CD4-positive, CD25-positive, alpha-beta regulatory T cell (primary cell): ENCODE measurements around the gene NACC2. TPM values are rescaled to one million over a fixed set of nuclear protein-coding genes. Genes with fewer than 3 reads are reported as not detected.
A peak's percentile ranks its signal among the peaks of the same experiment; 100 is the strongest.

Experiments
- ATAC-seq, 2 donors: fragments of 150-1000 bp; cut with Tn5 transposase; one replicate each; pipeline ENCODE4 v1.10.0; 2021; ENCODE audit warnings: low read depth in 2 of 2, moderate number of reproducible peaks in 2 of 2, moderate library complexity in 1 of 2
- DNase-seq, 3 donors: peaks; one replicate each; pipeline versions ENCODE4 v3.0.0 to v3.0.0-alpha.2; 2012 to 2022; ENCODE audit warnings: mixed read lengths in 1 of 3
- H3K27ac ChIP-seq: one replicate; pipeline ENCODE4 v1.7.0; 2013; ENCODE audit warnings: mild to moderate bottlenecking, low read length; ENCODE audit not compliant: insufficient read depth, poor library complexity, severe bottlenecking
- H3K27me3 ChIP-seq: one replicate; pipeline ENCODE4 v1.7.0; 2013; ENCODE audit warnings: low read length; ENCODE audit not compliant: control insufficient read depth, insufficient read depth
- H3K36me3 ChIP-seq: one replicate; pipeline ENCODE4 v1.7.0; 2013; ENCODE audit warnings: mild to moderate bottlenecking, low read length, moderate library complexity; ENCODE audit not compliant: control insufficient read depth, insufficient read depth
- H3K4me1 ChIP-seq: 2 replicates; pipeline ENCODE4 v1.7.0; 2013; ENCODE audit warnings: mild to moderate bottlenecking, low read length; ENCODE audit not compliant: insufficient read depth, control insufficient read depth, poor library complexity, severe bottlenecking
- H3K4me3 ChIP-seq: one replicate; pipeline ENCODE4 v1.7.0; 2013; ENCODE audit warnings: low read depth, mild to moderate bottlenecking, low read length, moderate library complexity
- H3K9me3 ChIP-seq, 2 experiments: 1 replicate in 1 of 2; 2 replicates in 1 of 2; pipeline ENCODE4 v1.7.0; 2013; ENCODE audit warnings: low read length in 2 of 2, mild to moderate bottlenecking in 1 of 2, moderate library complexity in 1 of 2; ENCODE audit not compliant: control insufficient read depth in 2 of 2
- H3K27ac Mint-ChIP-seq, 3 donors: one replicate each; pipeline ENCODE4 v1.8.0; 2020 to 2022; ENCODE audit warnings: mild to moderate bottlenecking in 3 of 3, mixed read lengths in 3 of 3, moderate library complexity in 2 of 3
- H3K27me3 Mint-ChIP-seq: one replicate; pipeline ENCODE4 v1.8.0; 2022; ENCODE audit warnings: mild to moderate bottlenecking, mixed read lengths
- H3K36me3 Mint-ChIP-seq: one replicate; pipeline ENCODE4 v1.8.0; 2020; ENCODE audit warnings: mixed read lengths
- H3K4me1 Mint-ChIP-seq, 4 donors: one replicate each; pipeline ENCODE4 v1.8.0; 2020 to 2022; ENCODE audit warnings: mixed read lengths in 4 of 4, mild to moderate bottlenecking in 1 of 4
- H3K4me3 Mint-ChIP-seq, 4 donors: one replicate each; pipeline ENCODE4 v1.8.0; 2020 to 2022; ENCODE audit warnings: mild to moderate bottlenecking in 4 of 4, mixed read lengths in 4 of 4, moderate library complexity in 3 of 4
- H3K9me3 Mint-ChIP-seq, 7 donors: one replicate each; pipeline ENCODE4 v1.8.0; 2020 to 2022; ENCODE audit warnings: mixed read lengths in 7 of 7, mild to moderate bottlenecking in 3 of 7, moderate library complexity in 2 of 7
- polyA plus RNA-seq, 4 donors: library from polyadenylated mRNA; unstranded; fragments of 300-500 nt; fragmentation: Illumina TruSeq; gene quantifications; one replicate each; pipeline ENCODE4 v1.2.3, GENCODE V29; 2021
- total RNA-seq: library from RNA; stranded (reverse); gene quantifications from one replicate; pipeline ENCODE4 v1.2.3, GENCODE V29; 2022

The NACC2 gene
- total and polyA plus RNA-seq, 5 donors from 2014 or later = 0.76 to 4.8 (median 1.0) TPM

DNA sequence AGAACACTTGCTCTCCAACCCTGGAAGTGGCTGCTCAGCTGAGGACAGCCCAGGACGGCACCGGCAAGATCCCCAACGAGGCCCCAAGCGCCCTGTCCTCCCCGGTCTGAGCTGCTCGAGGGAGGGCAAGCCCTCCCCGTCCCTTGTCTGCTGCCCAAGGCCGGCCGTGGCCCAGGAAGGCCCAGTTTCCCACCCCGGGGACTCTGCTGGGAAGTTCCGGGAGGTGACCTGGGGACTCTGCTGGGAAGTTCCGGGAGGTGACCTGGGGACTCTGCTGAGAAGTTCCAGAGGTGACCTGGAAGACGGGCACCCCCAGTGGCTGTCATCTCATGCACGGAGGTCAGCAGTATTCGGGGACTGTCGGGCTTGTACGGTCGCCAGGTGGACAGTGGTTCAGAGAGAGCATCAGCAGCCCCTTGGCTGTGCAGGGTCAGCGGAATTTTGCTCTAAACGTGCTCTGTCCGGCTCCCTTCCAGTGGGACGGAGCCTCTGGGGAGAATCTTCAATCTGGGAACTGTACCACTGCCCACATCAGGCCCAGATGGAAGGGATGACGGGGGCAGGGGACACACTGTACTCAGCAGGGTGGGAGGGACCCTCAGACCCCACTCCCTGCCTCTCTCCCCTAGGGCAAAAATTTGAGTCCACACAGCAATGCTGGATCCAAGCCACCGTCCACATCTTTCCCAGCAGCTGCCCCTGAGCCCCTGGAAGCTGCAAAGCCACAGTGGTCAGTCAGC, 7.2 kb downstream of the NACC2 start:
- peaks cover 4 to 19% (median 8%) of the 10 kb centered on the region in 4 donors for H3K4me1 Mint-ChIP-seq
- ATAC-seq = no peak
- peaks cover 5% of the 10 kb centered on the region for H3K4me1 ChIP-seq

DNA sequence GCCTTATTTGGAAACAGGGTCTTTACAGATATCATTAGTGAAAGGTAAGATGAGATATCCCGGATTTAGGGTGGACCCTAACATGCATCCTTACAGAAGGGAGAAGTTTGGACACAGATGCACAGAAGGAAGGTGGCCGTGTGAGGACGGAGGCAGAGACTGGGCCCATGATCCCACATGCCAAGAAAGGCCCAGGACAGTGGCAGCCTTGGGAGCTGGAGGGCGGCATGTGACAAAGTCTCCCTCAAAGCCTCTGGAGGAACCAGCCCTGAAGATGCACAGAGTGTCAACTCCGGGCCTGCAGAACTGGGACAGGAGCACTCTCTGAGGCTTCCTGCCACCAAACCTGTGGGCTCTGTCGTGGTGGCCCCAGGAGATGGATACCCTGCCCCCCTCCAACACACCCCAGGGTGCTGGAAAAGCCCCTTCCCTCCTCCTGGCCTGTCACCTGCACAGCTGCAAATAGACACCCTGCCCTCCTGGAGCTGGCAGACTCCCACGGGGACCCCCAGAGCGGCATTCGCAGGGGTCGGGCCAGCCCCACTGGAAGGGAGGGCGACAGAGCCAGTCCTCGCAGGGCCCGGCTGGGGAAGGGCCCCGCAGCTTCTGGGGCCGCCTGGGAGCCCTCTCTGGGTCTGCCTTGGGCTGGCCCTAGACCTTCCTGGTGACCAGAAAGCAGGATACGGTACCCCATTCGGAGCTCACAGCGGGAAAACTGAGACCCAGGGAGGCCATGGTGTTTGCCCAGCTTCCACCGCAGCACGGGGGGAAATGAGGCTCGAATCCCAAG, 7.9 kb downstream of the NACC2 start:
- DNase-seq (no peak), ATAC-seq (no peak)
- H3K27ac Mint-ChIP-seq = peak overlapping the region in 1 of 3 donors; percentile 58
- H3K9me3 ChIP-seq = no peaks in the 10 kb centered on the region
- H3K36me3 Mint-ChIP-seq = no peaks in the 10 kb centered on the region
- H3K27me3 Mint-ChIP-seq = no peaks in the 10 kb centered on the region
- peaks cover 5% of the 10 kb centered on the region for H3K4me1 ChIP-seq
- H3K4me1 Mint-ChIP-seq = peaks cover 4 to 19% (median 9%) of the 10 kb centered on the region in 4 donors
- peak overlapping the region in 1 of 4 donors; percentile 63 for H3K4me3 Mint-ChIP-seq
- no peaks in the 10 kb centered on the region for H3K36me3 ChIP-seq
- H3K27ac ChIP-seq = no peak overlapping the region
- H3K27me3 ChIP-seq = no peaks in the 10 kb centered on the region
- H3K9me3 Mint-ChIP-seq = no peaks in the 10 kb centered on the region
- no peak overlapping the region for H3K4me3 ChIP-seq

More for the DNA sequence above, 7.2 kb downstream of the NACC2 start:
- Histone ChIP-seq H3K4me3 (no peak overlapping the region), H3K36me3 (no peaks in the 10 kb centered on the region), H3K9me3 (no peaks in the 10 kb centered on the region), H3K27me3 (no peaks in the 10 kb centered on the region), H3K27ac (no peak overlapping the region)
- Mint-ChIP-seq H3K36me3 (no peaks in the 10 kb centered on the region), H3K4me3 (no peak overlapping the region), H3K27me3 (no peaks in the 10 kb centered on the region), H3K9me3 (no peaks in the 10 kb centered on the region), H3K27ac (no peak overlapping the region)
- DNase-seq = no peak

DNA sequence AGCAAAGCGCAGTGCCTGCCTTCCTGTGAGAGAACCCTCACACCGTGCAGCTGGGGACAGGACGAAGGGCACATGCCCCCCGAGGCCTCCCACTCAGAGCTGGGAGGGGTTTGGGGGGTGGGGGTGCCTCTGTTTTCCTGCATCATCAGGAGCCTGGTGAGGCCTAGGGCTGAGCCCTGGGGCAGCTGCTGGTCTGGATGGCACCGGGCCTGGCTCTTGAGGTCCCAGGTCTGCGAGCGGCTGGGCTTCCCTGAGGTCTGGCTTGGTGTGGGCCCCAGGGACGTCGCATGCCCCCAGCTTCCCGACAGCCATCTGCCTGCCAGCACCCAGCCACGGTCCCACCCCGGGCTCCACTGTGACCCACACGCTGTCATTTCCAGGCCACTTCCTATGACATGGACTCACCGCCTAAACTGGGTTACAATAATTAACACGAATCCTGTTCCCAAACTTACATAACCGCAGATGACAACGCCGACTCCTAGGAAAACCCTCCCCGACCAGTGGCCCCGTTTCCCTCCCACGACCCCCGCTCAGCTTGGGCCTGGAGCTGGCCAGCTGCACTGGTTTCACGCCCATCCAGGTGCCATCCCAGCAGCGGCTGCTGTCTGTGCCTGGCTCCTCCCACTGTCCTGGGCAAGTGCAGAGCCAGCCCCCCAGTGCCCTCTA, 8.7 kb downstream of the NACC2 start:
- Histone ChIP-seq H3K36me3 (no peaks in the 10 kb centered on the region), H3K4me3 (no peak overlapping the region), H3K27me3 (no peaks in the 10 kb centered on the region), H3K4me1 (peaks cover 5% of the 10 kb centered on the region), H3K9me3 (no peaks in the 10 kb centered on the region), H3K27ac (no peak overlapping the region)
- no peak for DNase-seq
- Mint-ChIP-seq H3K4me1 (peaks cover 4 to 17% (median 7%) of the 10 kb centered on the region in 4 donors), H3K36me3 (no peaks in the 10 kb centered on the region), H3K9me3 (no peaks in the 10 kb centered on the region), H3K27me3 (no peaks in the 10 kb centered on the region), H3K4me3 (peak overlapping the region in 1 of 4 donors; percentile 63), H3K27ac (peak overlapping the region in 1 of 3 donors; percentile 58)
- ATAC-seq = no peak

DNA sequence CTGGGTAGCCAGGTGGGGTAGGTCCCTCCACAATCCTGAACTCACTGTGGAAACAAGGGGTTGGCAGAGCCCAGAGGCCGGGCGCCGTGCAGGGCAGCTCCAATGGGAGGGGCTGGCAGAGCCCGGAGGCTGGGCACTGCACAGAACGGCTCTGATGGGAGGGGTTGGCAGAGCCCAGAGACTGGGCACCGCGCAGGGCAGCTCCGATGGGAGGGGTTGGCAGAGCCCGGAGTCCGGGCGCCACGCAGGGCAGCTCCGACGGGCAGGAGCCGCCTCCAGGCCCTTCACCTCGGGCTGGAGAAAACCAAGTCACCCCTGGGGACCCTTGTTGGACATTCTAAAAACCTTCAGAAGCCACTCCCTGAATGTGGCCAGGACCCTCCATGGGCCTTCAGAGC, 9.3 kb downstream of the NACC2 start:
- no peaks in the 10 kb centered on the region for H3K36me3 Mint-ChIP-seq
- H3K27me3 ChIP-seq = no peaks in the 10 kb centered on the region
- ATAC-seq (no peak), DNase-seq (no peak)
- no peaks in the 10 kb centered on the region for H3K27me3 Mint-ChIP-seq
- no peaks in the 10 kb centered on the region for H3K36me3 ChIP-seq
- no peaks in the 10 kb centered on the region for H3K9me3 ChIP-seq
- H3K4me1 Mint-ChIP-seq = peaks cover 4 to 16% (median 7%) of the 10 kb centered on the region in 4 donors
- peaks cover 5% of the 10 kb centered on the region for H3K4me1 ChIP-seq
- H3K27ac Mint-ChIP-seq = no peak overlapping the region
- H3K4me3 Mint-ChIP-seq = no peak overlapping the region
- H3K4me3 ChIP-seq = no peak overlapping the region
- H3K9me3 Mint-ChIP-seq = no peaks in the 10 kb centered on the region
- H3K27ac ChIP-seq = no peak overlapping the region

DNA sequence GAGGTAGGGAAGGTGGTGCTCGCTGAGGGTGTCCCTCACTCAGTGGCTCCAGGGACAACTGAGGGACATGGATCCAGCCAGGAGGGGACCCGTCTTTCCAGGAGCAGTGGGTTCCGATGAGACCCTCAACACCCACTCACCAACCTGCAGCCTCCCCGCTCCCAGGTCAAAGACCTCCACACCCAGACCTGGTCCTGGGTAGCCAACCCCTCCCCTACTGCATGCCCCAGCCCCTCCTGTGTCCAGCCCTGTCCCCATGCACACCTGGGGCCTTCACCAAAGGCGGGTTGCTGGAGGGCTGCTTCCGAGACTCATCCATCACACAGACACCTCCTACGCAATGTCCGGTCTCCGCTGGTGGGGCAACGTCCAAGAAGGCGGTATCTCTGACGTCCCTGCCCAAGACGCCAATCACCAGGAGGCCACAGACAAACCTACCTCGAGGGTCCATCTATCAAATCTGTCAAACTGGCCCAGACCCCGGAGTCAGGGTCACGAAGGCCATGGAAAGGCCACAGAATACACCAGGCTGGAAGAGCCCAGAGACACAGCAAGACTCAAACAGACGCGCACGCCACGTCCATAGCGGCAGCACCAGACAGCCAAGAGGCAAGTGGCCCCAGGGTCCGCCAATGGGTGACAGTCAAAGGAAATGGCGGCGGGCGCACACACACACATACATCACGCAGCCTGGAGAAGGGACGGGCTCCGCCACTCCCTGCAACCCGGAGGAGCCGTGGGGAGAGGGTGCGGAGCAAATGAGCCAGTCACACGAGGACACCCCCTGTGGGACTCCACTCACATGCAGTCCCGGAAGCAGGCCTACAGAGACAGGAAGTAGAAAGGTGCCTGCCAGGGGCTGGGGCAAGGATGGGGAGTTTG, 10.8 kb downstream of the NACC2 start:
- no peaks in the 10 kb centered on the region for H3K9me3 ChIP-seq
- no peaks in the 10 kb centered on the region for H3K36me3 Mint-ChIP-seq
- H3K4me3 ChIP-seq = no peak overlapping the region
- H3K4me1 ChIP-seq = peaks cover 3% of the 10 kb centered on the region
- no peaks in the 10 kb centered on the region for H3K36me3 ChIP-seq
- H3K4me1 Mint-ChIP-seq = peaks cover 0 to 12% (median 5%) of the 10 kb centered on the region in 4 donors
- no peaks in the 10 kb centered on the region for H3K27me3 Mint-ChIP-seq
- no peak overlapping the region for H3K4me3 Mint-ChIP-seq
- no peaks in the 10 kb centered on the region for H3K9me3 Mint-ChIP-seq
- peak in 1 of 3 donors; percentile 20 for DNase-seq
- ATAC-seq = peak in 1 of 2 donors; percentile 15
- no peak overlapping the region for H3K27ac ChIP-seq
- H3K27me3 ChIP-seq = no peaks in the 10 kb centered on the region
- H3K27ac Mint-ChIP-seq = peak overlapping the region in 1 of 3 donors; percentile 74

DNA sequence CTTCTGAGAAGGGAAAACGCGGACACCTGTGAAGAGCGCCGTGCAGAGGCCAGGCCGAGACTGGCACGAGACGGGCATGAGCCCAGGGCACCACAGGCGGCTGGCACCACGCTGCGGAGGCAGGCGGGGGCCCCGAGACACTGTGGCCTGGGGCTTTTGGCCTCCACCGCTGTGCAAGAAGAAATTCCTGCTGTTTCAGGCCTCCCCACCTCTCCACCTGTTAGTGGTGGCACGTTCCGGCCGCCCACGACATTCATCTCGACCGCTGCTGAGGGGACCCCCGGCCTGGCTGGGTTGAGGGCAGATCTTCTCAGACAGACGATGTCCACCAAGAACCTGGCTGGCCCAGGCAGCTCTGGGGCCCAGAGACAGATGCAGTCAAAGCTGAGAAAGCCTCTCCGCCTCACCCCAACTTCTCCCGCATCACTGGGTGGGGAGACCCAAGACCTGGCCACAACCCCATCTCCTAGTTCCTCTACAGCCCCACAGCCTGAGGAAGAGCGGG, 11.5 kb downstream of the NACC2 start:
- Histone ChIP-seq H3K4me1 (no peaks in the 10 kb centered on the region), H3K4me3 (no peak overlapping the region), H3K27ac (no peak overlapping the region), H3K27me3 (no peaks in the 10 kb centered on the region), H3K36me3 (no peaks in the 10 kb centered on the region), H3K9me3 (no peaks in the 10 kb centered on the region)
- no peak overlapping the region for H3K27ac Mint-ChIP-seq
- no peaks in the 10 kb centered on the region for H3K27me3 Mint-ChIP-seq
- no peak overlapping the region for H3K4me3 Mint-ChIP-seq
- H3K4me1 Mint-ChIP-seq = peaks cover 0 to 12% (median 6%) of the 10 kb centered on the region in 4 donors
- ATAC-seq = no peak
- no peaks in the 10 kb centered on the region for H3K9me3 Mint-ChIP-seq
- H3K36me3 Mint-ChIP-seq = no peaks in the 10 kb centered on the region
- DNase-seq = no peak
